Activated gamma-delta T cell treated with anti-CD3 and anti-CD28 coated beads, Interleukin-2, amount 50 U/mL, for 16 hours (primary cell): Measurements from ENCODE around the gene FAM168B.
"Not testable (repeated sequence)": the region's sequence is repeated elsewhere in the genome, so short reads cannot be mapped to it uniquely, and the experiment has no call there.

Experiments used
- DNase-seq: peaks from one replicate; pipeline ENCODE4 v3.0.0-alpha.2; 2020; ENCODE audit warnings: low read depth

FAM168B gene

GRCh38 chr2:131094463-131095281 is 1.4 kb upstream of the FAM168B start:
- no peak for DNase-seq

- peak; percentile 62 for DNase-seq
Observed at GRCh38 chr2:131093696-131094462, 619 bp upstream of the FAM168B start.

GRCh38 chr2:131092458-131093005 is 728 bp downstream of the FAM168B start:
- DNase-seq: no peak

- no peak for DNase-seq
Observed at GRCh38 chr2:131085646-131086045, 7.6 kb downstream of the FAM168B start.

- no peak for DNase-seq
Observed at GRCh38 chr2:131081190-131081589, 12.1 kb downstream of the FAM168B start.

GRCh38 chr2:131079931-131080330 is 13.3 kb downstream of the FAM168B start:
- DNase-seq: not testable (repeated sequence)

GRCh38 chr2:131077966-131078365 is 15.3 kb downstream of the FAM168B start:
- no peak for DNase-seq

- no peak for DNase-seq
Observed at GRCh38 chr2:131077182-131077846, 15.9 kb downstream of the FAM168B start.

- DNase-seq: no peak
Observed at GRCh38 chr2:131076707-131077106, 16.6 kb downstream of the FAM168B start.

GRCh38 chr2:131075578-131075977 is 17.7 kb downstream of the FAM168B start:
- not testable (repeated sequence) for DNase-seq

- DNase-seq: not testable (repeated sequence)
Observed at GRCh38 chr2:131068172-131068571, 25.1 kb downstream of the FAM168B start.

GRCh38 chr2:131067465-131068125 is 25.7 kb downstream of the FAM168B start:
- DNase-seq: no peak

GRCh38 chr2:131064589-131065512 is 28.4 kb downstream of the FAM168B start:
- DNase-seq: no peak

- no peak for DNase-seq
Observed at GRCh38 chr2:131063501-131064283, 29.6 kb downstream of the FAM168B start.

GRCh38 chr2:131058920-131059319 is 34.3 kb downstream of the FAM168B start:
- no peak for DNase-seq

GRCh38 chr2:131058214-131058843 is 34.9 kb downstream of the FAM168B start:
- DNase-seq: no peak

- no peak for DNase-seq
Observed at GRCh38 chr2:131056932-131057287, 36.4 kb downstream of the FAM168B start.

GRCh38 chr2:131056204-131056931 is 36.9 kb downstream of the FAM168B start:
- no peak for DNase-seq
